ENCODE data around the gene CMTM6.

DNA sequence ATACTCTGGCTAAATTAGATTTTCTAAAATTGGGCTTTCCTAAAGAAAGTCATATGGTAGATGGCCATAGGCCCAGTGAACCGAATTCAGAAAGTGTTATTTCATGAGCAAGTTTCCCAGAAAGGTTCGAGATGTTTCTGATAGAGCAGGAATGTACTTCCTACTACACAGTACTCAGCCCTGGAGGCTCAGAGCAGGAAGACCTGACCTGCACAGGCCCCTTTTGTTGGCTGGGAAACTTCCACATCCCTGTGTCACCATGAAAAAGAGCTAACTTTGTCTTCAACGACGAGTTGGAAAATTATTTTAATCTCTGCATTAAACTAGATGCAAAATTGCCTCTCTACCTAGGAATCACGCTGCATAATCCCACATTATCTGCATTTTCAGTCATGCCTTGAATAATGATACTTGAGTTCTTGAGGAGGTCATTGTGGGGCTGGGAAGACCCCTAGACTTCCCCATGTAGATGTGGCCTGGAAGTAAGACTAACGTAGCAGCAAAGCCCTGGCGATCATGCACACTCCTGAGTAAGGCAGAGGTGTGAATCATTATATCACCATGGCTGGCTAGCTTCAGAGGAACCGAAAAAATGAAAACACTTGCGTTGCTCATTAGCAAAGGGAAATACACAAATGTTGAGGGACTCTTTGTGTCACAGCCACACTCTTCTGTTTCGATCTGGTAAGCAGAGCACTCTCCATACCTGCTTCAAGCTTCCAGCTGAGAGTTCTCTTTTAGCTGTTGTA is 63.9 kb downstream of the CMTM6 start:
- TF ChIP-seq POLR2A (IDR thresholded peaks at IDR 0.05; ENCODE audit: low read length): no peak
- no peak for TF ChIP-seq GATA1 (IDR thresholded peaks at IDR 0.05; ENCODE audit: low read depth, low read length)

Measured in erythroblast (primary cell).